SK-N-MC (cell line): Measurements from ENCODE around the gene KRT71.

Experiments
- DNase-seq: peaks from one replicate; pipeline ENCODE4 v3.0.0-alpha.2; 2011; ENCODE audit warnings: low read depth, low spot score
- H3K27ac ChIP-seq: fragments of 200-600 bp; sonication (generic); 2 replicates; pipeline ENCODE4 v1.5.1; 2016; ENCODE audit warnings: mixed run types
- H3K36me3 ChIP-seq: fragments of 200-600 bp; sonication (generic); 2 replicates; pipeline ENCODE4 v1.6.1; 2017; ENCODE audit warnings: antibody characterized with exemption, low read length, mixed read lengths; ENCODE audit not compliant: insufficient read depth
- H3K4me3 ChIP-seq: fragments of 200-600 bp; sonication (generic); 2 replicates; pipeline ENCODE4 v1.5.1; 2016
- H3K9ac ChIP-seq: fragments of 200-600 bp; sonication (generic); 2 replicates; pipeline ENCODE4 v1.8.0; 2017; ENCODE audit warnings: mixed run types, mixed read lengths; ENCODE audit not compliant: insufficient read length
- H3K9me3 ChIP-seq: fragments of 200-600 bp; sonication (generic); 2 replicates; pipeline ENCODE4 v1.6.1; 2017; ENCODE audit warnings: low read depth, mild to moderate bottlenecking, antibody characterized with exemption, low read length, moderate library complexity, mixed read lengths
- EZH2 ChIP-seq: fragments of 200-600 bp; sonication (generic); IDR thresholded peaks from one replicate; pipeline ENCODE4 v1.6.1; 2017; ENCODE audit warnings: antibody characterized with exemption
- FOXP2 ChIP-seq: optimal IDR thresholded peaks from 2 replicates; pipeline ENCODE3; 2011; ENCODE audit warnings: mild to moderate bottlenecking, moderate library complexity; ENCODE audit not compliant: insufficient read depth; ENCODE audit errors: extremely low read length, control extremely low read depth
- POLR2AphosphoS5 ChIP-seq: IDR thresholded peaks from 2 replicates; pipeline ENCODE4 v1.6.1; 2012; ENCODE audit warnings: mild to moderate bottlenecking, low read depth, low read length, borderline replicate concordance

KRT71 gene

DNA sequence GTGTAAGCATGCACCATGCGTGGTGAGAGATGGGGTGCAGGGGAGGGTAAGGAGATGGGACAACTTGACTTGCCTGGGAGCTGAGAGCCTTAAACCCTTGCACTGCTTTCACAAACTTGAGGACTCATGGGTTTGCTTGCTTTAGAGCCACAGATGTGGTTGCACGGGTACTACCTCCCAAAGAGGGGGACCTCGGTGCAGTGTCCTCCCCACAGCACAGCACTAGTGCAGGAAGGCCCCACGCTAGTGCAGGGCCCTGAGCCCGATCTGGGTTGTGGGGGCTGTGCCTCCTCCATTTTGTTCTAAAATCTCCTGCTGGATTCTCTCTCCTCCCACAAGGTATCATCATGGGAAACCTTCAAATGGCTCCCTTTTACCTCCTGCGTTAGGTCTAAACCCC, 37.1 kb upstream of the KRT71 start:
- no peak for TF ChIP-seq POLR2AphosphoS5
- no peak for TF ChIP-seq FOXP2
- TF ChIP-seq EZH2 = no peak
- no peak overlapping the region for H3K4me3 ChIP-seq
- no peaks in the 10 kb centered on the region for H3K36me3 ChIP-seq
- H3K9me3 ChIP-seq = no peaks in the 10 kb centered on the region
- H3K27ac ChIP-seq = no peak overlapping the region
- H3K9ac ChIP-seq = no peak overlapping the region
- DNase-seq = no peak

DNA sequence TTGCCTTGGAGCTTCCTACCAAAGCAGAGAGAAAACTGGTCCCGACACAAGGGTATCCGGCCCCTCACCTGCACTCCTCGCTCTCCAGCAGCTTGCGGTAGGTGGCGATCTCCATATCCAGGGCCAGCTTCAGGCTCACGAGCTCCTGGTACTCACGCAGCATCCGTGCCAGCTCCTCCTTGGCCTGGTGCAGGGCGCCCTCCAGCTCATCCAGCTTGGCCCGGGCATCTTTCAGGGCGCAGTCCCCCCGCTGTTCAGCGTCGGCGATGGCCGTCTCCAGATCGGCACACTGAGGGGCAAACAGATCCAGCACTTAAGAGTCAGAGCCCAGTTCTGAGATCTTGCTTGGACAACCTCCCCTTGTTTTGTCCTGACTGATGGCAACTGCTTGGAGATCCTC, 34.6 kb upstream of the KRT71 start:
- TF ChIP-seq POLR2AphosphoS5 = no peak
- TF ChIP-seq EZH2 = no peak
- no peak for TF ChIP-seq FOXP2
- Histone ChIP-seq H3K27ac (no peak overlapping the region), H3K9me3 (no peaks in the 10 kb centered on the region), H3K36me3 (no peaks in the 10 kb centered on the region), H3K9ac (no peak overlapping the region), H3K4me3 (no peak overlapping the region)
- no peak for DNase-seq

- no peak for DNase-seq
- Histone ChIP-seq H3K4me3 (no peak overlapping the region), H3K9me3 (no peaks in the 10 kb centered on the region), H3K36me3 (no peaks in the 10 kb centered on the region), H3K27ac (no peak overlapping the region), H3K9ac (no peak overlapping the region)
- TF ChIP-seq POLR2AphosphoS5 (no peak), EZH2 (no peak), FOXP2 (no peak)
These were observed 33.0 kb upstream of the KRT71 start for GRCh38 chr12:52585946-52586345.

- H3K9ac ChIP-seq = no peak overlapping the region
- no peak overlapping the region for H3K4me3 ChIP-seq
- TF ChIP-seq FOXP2 = no peak
- no peak overlapping the region for H3K27ac ChIP-seq
- no peak for DNase-seq
- H3K9me3 ChIP-seq = no peaks in the 10 kb centered on the region
- H3K36me3 ChIP-seq = no peaks in the 10 kb centered on the region
These were observed 32.1 kb upstream of the KRT71 start for GRCh38 chr12:52585066-52585465.

DNA sequence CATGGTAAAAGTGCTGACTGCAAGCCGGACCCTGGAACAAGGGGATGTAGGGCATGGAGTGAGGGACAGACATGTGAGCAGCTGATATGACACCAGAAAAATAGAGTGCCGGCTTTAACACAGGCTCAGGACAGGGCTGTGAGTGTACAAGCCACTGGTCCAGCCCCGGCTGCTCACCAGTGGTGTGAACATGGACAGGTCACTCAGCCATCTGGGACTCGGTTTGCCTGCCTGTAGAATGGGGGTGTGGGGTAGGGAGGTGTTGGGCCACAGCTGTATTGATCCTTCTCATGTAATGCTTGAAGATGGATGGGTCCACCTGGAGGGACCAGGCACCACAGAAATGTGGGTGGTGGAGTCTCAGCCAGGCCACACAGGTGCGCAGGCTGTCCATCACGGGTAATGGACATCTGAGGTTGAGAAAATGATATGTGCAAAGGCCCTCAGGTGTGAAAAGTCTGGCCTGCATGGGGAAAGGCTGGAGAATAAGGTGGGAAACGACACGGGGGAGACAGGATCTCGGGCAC, 31.3 kb upstream of the KRT71 start:
- Histone ChIP-seq H3K9me3 (no peaks in the 10 kb centered on the region), H3K36me3 (no peaks in the 10 kb centered on the region), H3K27ac (no peak overlapping the region), H3K9ac (no peak overlapping the region), H3K4me3 (no peak overlapping the region)
- no peak for TF ChIP-seq POLR2AphosphoS5
- TF ChIP-seq FOXP2 = no peak
- TF ChIP-seq EZH2 = no peak
- DNase-seq = no peak

DNA sequence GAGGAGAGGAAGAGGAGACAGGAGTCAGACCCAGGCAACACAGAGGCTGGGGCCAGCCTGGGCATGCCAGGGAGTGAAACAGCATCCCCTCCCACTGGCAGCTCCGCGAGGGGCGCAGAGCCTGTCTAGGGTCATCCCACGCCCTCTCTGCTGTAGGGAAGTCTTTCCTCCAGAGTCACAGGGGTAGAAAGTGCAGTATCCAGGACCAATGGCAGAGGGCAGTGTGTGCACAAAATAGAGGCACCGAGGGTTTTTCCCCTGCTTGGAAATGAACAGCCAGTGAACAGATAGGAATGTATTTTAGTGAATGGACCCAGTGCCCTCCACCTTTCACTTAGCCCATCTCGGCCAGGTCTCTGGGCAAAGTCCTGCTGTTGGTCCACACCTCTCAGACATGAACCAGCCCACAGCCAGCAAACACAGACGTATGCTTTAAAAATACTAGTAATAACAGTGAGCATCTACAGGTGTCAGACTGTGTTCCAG, 30.1 kb upstream of the KRT71 start:
- H3K36me3 ChIP-seq = no peaks in the 10 kb centered on the region
- TF ChIP-seq POLR2AphosphoS5 = no peak
- TF ChIP-seq FOXP2 = no peak
- no peak for TF ChIP-seq EZH2
- DNase-seq = no peak
- H3K9ac ChIP-seq = no peak overlapping the region
- no peak overlapping the region for H3K27ac ChIP-seq
- H3K9me3 ChIP-seq = no peaks in the 10 kb centered on the region
- no peak overlapping the region for H3K4me3 ChIP-seq

GRCh38 chr12:52582486-52582885, 29.5 kb upstream of the KRT71 start:
- DNase-seq = no peak
- Histone ChIP-seq H3K9ac (no peak overlapping the region), H3K4me3 (no peak overlapping the region), H3K36me3 (no peaks in the 10 kb centered on the region), H3K27ac (no peak overlapping the region), H3K9me3 (no peaks in the 10 kb centered on the region)
- TF ChIP-seq FOXP2 (no peak), EZH2 (no peak), POLR2AphosphoS5 (no peak)

DNA sequence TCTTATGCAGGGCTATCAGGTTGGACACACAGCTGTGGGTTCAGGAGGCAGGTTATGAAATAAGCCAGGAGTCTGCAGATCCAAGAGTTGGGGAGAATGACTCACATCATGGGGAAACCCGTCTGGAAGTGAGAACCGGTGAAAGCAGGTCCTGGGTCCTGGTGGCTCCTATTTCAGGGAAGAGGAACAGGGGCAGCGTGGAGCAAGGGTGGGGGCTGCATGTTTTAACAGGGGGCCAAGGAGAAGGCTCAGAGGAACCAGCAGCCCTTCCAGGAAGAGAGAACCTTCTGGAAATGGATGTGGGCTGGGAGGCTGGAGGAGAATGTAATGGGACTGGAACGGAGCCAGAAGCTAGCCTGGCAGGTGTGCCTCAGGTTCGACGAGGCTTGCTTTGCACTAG, 28.5 kb upstream of the KRT71 start:
- no peak for DNase-seq
- TF ChIP-seq FOXP2 (no peak), EZH2 (no peak), POLR2AphosphoS5 (no peak)
- no peak overlapping the region for H3K4me3 ChIP-seq
- H3K36me3 ChIP-seq = no peaks in the 10 kb centered on the region
- no peak overlapping the region for H3K9ac ChIP-seq
- H3K9me3 ChIP-seq = no peaks in the 10 kb centered on the region
- H3K27ac ChIP-seq = no peak overlapping the region

DNA sequence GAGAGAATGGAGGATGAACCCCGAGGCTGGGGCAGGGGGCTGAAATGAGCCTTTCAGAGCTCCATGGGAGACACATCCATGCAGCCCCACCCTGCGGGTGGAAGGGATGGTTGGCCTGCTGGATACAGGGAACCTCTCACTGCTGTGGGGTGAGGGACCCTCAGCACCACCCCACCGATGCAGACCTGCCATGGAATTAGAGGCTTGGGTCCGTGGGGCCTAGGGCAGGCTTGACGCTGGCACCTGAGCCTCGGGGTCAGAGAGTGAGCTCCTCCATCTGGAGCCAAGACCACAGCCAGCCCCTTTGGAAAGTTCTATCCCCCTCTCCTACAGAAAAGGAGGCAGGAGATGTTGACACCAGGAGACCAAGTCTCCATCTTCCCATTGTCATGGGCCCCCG, 28.1 kb upstream of the KRT71 start:
- Histone ChIP-seq H3K9ac (no peak overlapping the region), H3K9me3 (no peaks in the 10 kb centered on the region), H3K27ac (no peak overlapping the region), H3K4me3 (no peak overlapping the region), H3K36me3 (no peaks in the 10 kb centered on the region)
- no peak for DNase-seq
- TF ChIP-seq FOXP2 (no peak), EZH2 (no peak), POLR2AphosphoS5 (no peak)
